HL-60/S4 treated with phorbol 12-myristate 13-acetate at 8.2 ng/mL for 4 days and 3 days (cell line): Measurements from ENCODE around the gene MTR.

Experiments
- in situ Hi-C: fragments of 300-500 bp; cut with MboI; formaldehyde crosslinking; loops from 2 replicates; pipeline ENCODE4 v1.15.0; 2022; ENCODE audit warnings: low sequenced_read_pairs

Gene MTR

DNA sequence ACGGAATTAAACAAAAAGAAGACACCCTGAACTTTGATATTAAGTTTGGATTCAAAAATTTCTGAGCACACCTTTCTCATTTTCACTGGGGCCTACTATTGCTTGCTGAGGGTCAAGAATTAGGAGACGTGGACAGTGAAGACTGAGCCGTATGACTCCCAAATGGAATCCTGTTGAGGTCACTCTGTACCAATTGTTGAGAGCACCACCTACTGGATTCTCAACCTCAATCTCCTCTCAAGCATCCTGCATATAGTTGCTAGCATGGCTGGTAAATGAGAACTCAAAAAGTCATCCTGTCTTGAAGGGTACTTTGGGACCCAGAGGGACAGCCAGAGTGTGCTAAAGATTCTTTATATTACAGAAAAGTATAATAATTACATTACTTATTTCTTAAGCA, 20.2 kb upstream of the MTR start:
- in situ Hi-C loops = no loop called here

- in situ Hi-C loops = no loop called here
Observed at GRCh38 chr1:236779312-236779711, 15.8 kb upstream of the MTR start.

- in situ Hi-C loops = no loop called here
Observed at GRCh38 chr1:236785477-236785876, 9.6 kb upstream of the MTR start.

GRCh38 chr1:236786453-236786852, 8.6 kb upstream of the MTR start:
- in situ Hi-C loops = no loop called here

DNA sequence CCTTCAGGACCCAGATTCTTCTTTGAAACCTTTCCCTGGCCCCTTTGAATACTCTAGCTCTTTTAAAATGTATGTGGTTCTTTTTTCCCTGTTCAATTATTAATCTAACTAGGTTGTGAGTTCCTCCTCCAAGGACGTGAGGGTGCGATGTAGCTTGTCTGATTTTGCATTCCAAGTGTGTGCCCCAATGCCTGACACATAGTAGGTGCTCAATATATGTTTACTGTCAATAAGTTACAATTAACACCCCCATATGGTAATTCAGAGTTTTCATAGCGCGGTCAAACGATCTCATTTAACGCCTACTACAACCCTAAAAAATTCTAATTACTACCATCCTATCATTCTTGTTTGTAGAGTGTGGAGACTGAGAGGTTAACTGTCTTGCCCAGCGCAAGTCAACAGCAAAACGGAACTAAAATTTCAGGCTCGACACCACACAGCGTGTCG, 482 bp upstream of the MTR start:
- in situ Hi-C loops = no loop called here

DNA sequence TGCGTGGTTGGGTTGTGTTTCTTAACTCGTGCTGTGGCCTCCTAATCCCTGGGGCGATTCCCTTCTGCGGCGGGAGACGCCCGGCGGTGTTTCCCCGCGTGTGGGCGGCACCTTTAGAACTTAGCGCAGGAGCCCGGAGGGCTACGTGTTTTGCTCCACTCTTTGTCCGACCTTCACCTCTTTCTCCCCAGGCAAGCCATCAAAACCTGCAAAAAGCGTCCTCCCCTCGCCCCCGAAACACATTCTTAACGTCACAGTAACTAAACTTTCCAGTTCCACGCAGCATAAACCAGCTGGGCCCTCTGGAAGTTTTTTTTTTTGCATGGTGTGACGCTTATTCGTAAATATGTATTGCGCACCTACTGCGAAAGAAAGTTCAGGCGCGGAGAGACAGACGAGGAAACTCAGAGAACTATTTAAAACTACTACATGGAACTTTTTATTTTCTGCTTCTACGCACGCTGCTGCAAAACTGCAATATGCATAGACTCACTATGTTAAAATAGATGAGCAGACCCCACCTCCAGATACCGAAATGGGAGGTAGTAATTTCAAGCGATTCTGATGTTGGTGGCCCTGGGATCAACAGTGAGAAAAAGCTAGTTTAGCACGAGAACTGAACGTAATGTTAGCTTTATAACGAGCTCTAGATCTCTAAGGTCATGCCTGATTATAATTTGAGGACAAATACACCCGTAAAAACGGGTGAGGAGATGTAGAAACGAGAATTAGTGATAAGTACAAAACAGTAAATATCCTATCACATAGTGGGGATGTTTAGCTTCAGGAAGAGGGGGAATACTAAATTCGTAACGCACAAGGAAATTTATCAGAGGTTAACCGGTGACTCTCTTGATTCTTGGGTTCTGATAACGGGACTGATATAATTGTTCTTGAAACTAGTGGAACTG, 920 bp downstream of the MTR start:
- in situ Hi-C loops = no loop called here

DNA sequence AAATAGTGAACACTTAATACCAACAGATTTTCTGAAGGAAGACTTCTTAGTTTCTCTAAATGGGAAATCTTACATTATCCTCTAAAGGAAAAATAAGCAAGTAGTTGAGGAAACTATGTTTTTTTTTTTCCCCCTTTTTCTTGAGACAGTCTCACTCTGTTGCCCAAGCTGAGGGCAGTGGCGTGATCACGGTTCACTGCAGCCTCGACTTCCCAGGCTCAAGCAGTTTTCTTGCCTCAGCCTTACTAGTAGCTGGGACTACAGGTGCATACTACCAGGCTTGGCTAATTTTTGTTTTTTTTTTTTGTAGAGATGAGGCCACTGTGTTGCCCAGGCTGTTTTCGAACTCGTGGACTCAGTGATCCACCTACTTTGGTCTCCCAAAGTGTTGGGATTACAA, 3.9 kb downstream of the MTR start:
- in situ Hi-C loops = no loop called here

- in situ Hi-C loops = no loop called here
Observed at GRCh38 chr1:236800002-236800620, 5.0 kb downstream of the MTR start.

DNA sequence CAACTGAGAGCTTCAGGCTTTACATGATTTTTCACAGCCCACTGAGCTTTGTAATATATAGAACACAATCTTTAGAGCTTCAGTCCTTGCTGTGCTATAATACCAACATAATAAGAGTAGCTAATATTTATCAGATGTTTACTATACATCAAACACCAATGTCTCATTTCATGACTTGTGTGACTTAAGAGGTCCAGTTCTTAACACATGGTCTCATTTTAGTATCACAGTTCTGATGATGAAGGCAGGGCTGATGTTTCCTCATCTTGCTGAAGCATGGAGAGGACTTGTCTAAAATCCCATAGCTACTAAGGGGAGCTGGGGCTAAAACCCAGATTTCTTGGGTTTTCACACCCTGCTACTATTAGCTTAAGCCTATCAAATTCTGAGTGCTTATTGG, 5.5 kb downstream of the MTR start:
- in situ Hi-C loops = no loop called here

DNA sequence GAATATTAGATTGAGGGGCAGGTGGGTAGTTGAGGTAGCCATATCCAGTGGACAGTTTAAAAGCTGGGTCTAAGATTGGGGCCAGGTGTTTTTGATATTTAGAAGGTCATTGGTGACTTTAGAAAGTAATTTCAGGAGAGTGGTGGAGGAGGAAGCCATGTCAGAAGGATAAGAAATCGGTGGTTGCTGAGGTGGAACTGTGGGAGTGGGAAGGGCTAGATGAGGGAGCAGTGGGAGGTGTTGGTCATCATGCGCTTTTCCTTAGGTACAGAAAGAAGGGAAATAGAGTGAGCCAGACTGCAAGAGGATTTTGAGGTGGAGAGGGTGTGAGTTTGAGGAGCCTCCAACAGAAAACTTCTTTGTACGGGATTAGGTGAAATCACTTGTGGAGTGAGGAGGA, 7.2 kb downstream of the MTR start:
- in situ Hi-C loops = no loop called here

DNA sequence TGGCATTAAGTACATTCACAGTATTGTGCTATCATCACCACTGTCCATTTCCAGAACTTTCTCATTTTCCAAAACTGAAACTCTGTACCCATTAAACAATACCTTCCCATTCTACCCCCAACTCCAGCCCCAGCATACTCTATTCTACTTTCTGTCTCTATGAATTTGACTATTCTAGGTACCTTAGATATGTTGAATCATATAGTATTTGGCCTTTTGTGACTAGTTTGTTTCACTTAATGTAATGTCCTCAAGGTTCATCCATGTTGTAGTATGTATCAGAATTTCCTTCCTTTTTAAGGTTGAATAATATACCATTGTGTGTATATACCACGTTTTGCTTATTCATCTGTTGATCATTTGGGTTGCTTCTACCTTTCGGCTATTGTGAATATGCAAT, 11.5 kb downstream of the MTR start:
- in situ Hi-C loops = no loop called here

- in situ Hi-C loops = no loop called here
Observed at GRCh38 chr1:236808005-236808404, 12.9 kb downstream of the MTR start.

DNA sequence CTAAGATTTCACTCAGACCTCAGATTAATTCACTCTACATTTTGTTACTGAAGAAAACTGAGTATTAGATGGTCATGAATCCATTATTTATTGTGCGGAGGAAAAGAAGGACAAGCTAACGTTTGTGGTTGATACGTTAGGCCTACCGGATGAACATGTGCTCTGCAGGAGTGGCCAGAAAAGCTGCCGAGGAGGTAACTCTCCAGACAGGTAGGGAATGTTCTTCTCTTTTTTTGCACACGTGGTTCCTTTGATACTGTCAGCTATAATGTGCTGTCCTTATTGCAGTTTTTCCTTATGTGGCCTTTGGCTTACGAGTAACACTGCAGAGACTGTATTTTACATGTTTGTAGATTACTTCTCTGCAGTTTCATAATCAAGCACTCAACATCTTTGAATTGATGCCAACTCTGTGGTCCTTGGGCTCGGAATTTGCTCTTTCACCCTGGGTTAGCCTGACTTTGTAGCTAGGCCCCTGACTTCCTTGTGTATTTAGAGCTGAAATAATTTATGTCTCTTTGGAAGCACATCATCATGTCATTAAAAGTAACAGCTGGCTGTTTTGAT, 13.6 kb downstream of the MTR start:
- in situ Hi-C loops = no loop called here

DNA sequence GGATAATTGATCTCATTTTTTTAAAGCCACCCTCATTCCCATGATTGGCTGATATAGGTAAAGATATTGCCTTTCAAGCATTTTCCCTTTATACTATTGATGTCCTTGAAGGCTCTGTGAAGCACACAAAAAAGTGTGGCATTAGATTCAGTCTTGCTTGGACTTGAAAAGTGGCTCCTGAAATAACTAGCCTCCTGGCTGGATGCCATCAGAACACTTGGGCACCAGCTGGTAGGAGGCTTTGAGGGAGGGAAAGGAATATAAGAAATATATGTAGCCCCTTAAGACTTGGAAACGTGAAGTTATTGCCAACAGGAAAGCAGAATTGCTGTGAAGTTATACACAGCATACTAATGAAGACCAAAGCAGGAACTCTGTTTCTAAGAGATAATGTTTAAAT, 14.1 kb downstream of the MTR start:
- in situ Hi-C loops = no loop called here

DNA sequence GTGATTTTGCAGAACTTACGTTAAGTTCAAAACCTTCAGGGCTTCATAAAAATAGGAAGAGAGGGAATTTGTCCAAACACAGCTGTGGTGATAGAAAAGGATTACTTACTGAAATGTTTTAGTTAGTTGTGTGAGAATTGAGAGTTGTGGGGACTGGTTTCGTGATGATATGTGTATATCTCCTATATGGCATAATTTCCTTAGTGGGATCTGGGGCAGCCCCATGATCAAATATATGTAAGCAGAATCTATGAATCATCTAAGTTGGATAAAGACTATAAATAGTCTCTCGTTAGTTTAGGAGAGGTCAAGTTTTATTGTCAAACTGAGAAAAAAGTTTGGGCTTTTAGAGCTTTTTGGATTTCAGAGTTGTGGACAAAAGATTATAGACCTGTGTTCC, 14.9 kb downstream of the MTR start:
- in situ Hi-C loops = no loop called here

- in situ Hi-C loops = no loop called here
Observed at GRCh38 chr1:236812334-236813030, 17.4 kb downstream of the MTR start.

GRCh38 chr1:236815941-236816340, 20.8 kb downstream of the MTR start:
- in situ Hi-C loops = no loop called here

GRCh38 chr1:236819856-236820255, 24.8 kb downstream of the MTR start:
- in situ Hi-C loops = no loop called here

GRCh38 chr1:236821091-236821627, 26.1 kb downstream of the MTR start:
- in situ Hi-C loops = no loop called here

- in situ Hi-C loops = no loop called here
Observed at GRCh38 chr1:236823559-236823958, 28.5 kb downstream of the MTR start.

DNA sequence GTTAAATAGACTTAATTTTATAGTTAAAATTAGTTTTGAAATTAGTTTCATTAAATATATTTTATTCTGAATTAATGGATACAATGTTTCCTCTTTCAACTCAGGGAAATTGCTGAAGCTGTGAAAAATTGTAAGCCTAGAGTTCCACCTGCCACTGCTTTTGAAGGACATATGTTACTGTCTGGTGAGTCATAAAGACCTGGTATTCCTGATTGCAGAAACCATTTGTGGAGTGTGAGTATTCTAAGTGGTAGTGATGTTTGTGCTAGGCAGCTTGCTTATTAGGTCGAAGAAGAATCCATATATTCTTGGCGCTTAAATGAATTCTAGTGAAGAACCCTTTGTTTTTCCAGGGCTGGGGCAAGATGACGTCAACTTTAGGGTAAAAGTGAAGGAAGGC, 34.0 kb downstream of the MTR start:
- in situ Hi-C loops = no loop called here
